ENCODE results near the gene MTHFD1L. TPM values are rescaled to one million over a fixed set of nuclear protein-coding genes. Genes with fewer than 3 reads are reported as not detected.

The MTHFD1L gene
- total RNA-seq, 1 donor from 2014 or later: 28.1 TPM

DNA sequence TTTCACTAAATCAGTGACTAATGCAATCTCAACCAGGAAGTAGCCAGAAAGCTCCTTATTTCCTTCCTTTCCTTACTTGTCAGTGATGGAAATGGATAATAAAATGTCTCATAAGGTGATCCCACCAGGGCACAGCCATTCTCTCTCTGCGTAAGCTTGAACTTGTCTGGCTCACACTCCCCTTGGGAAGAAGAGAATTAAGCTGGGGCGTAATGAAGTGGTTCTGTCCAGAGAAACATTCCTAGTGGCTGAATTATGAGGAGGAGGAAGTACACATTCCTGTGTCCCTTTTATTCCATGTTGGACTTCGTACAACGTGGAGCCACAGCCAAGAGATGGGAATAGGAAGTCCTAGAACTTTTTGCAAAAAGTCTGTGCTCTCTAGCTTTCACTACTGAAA is 93.7 kb downstream of the MTHFD1L start:
- no peak for DNase-seq (ENCODE audit: extremely low spot score, unreplicated experiment)
- Mint-ChIP-seq H3K4me3 (no peak overlapping the region), H3K27ac (no peak overlapping the region), H3K36me3 (peaks cover 12% of the 10 kb centered on the region), H3K9me3 (no peaks in the 10 kb centered on the region), H3K27me3 (no peaks in the 10 kb centered on the region), H3K4me1 (ENCODE audit: unreplicated experiment) (peaks cover 5% of the 10 kb centered on the region)
- TF ChIP-seq, protein P1, sequence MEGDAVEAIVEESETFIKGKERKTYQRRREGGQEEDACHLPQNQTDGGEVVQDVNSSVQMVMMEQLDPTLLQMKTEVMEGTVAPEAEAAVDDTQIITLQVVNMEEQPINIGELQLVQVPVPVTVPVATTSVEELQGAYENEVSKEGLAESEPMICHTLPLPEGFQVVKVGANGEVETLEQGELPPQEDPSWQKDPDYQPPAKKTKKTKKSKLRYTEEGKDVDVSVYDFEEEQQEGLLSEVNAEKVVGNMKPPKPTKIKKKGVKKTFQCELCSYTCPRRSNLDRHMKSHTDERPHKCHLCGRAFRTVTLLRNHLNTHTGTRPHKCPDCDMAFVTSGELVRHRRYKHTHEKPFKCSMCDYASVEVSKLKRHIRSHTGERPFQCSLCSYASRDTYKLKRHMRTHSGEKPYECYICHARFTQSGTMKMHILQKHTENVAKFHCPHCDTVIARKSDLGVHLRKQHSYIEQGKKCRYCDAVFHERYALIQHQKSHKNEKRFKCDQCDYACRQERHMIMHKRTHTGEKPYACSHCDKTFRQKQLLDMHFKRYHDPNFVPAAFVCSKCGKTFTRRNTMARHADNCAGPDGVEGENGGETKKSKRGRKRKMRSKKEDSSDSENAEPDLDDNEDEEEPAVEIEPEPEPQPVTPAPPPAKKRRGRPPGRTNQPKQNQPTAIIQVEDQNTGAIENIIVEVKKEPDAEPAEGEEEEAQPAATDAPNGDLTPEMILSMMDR (conservative IDR thresholded peaks at IDR 0.05): no peak

DNA sequence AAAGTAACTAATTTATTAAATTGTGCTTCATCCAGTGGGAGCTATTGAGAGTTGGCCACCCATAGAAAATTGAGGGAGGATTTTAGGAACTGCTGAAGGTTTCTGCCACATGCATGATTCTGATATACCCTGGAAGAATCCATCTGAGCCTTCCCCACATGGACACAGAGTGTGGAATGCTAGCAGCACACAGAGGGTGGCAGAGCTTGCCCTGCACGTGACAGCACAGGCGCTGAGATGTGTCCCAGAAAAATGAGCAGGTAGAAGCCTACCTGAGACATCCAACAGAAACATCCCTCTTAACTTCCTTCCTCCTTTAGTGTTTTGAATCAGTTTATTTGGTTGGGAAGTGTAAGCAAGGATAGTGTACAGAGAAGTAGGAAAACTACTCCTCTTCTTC is 96.9 kb downstream of the MTHFD1L start:
- Mint-ChIP-seq H3K36me3 (peaks cover 17% of the 10 kb centered on the region), H3K4me1 (ENCODE audit: unreplicated experiment) (peaks cover 10% of the 10 kb centered on the region), H3K9me3 (no peaks in the 10 kb centered on the region), H3K27ac (no peak overlapping the region), H3K27me3 (no peaks in the 10 kb centered on the region), H3K4me3 (no peak overlapping the region)
- DNase-seq (ENCODE audit: extremely low spot score, unreplicated experiment): no peak
- TF ChIP-seq, protein P1 (conservative IDR thresholded peaks at IDR 0.05): no peak

DNA sequence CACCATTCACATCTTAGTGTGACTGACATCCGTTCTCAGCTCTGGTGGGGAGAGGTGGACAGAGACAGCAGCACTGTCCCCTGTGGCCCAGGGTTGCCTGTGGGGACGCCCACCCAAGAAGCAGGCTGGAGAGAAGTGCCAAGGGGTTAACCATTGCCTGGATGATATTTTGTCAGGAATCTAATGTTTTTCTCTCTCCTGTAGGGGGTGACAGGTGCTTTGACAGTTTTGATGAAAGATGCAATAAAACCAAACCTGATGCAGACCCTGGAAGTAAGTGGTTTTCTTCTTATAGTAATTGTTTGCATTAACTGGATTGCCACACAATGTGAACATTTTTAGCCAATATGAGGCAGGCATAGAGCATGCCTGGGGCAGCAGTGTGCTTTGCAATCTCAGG is 99.3 kb downstream of the MTHFD1L start:
- H3K27ac Mint-ChIP-seq: no peak overlapping the region
- TF ChIP-seq, protein P1 (conservative IDR thresholded peaks at IDR 0.05): no peak
- no peaks in the 10 kb centered on the region for H3K9me3 Mint-ChIP-seq
- H3K27me3 Mint-ChIP-seq: no peaks in the 10 kb centered on the region
- no peak overlapping the region for H3K4me3 Mint-ChIP-seq
- DNase-seq (ENCODE audit: extremely low spot score, unreplicated experiment): no peak
- peaks cover 23% of the 10 kb centered on the region for H3K36me3 Mint-ChIP-seq
- H3K4me1 Mint-ChIP-seq (ENCODE audit: unreplicated experiment): peaks cover 12% of the 10 kb centered on the region

DNA sequence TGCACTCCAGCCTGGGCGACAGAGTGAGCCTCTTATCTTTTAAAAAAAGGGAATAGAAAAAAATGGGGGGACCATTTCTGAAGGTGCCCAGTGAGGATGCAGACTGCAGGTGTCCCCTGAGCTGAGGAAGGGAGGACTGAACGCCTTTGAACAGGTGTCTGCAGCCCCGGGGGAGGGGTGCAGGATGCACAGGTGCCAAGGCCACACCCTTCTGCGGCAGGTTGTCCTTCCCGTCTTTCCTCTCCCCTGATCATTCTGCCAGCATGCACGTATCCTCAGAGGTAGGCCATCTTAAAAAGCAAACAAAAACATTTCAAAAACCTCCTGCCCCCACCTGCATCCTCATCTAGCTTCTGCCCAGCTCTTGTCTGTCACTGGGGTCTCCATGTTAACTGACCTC is 101.3 kb downstream of the MTHFD1L start:
- no peaks in the 10 kb centered on the region for H3K9me3 Mint-ChIP-seq
- H3K4me1 Mint-ChIP-seq (ENCODE audit: unreplicated experiment): peaks cover 12% of the 10 kb centered on the region
- no peak overlapping the region for H3K4me3 Mint-ChIP-seq
- DNase-seq (ENCODE audit: extremely low spot score, unreplicated experiment): no peak
- H3K36me3 Mint-ChIP-seq: peaks cover 25% of the 10 kb centered on the region
- no peak overlapping the region for H3K27ac Mint-ChIP-seq
- TF ChIP-seq, protein P1 (conservative IDR thresholded peaks at IDR 0.05): no peak
- no peaks in the 10 kb centered on the region for H3K27me3 Mint-ChIP-seq

DNA sequence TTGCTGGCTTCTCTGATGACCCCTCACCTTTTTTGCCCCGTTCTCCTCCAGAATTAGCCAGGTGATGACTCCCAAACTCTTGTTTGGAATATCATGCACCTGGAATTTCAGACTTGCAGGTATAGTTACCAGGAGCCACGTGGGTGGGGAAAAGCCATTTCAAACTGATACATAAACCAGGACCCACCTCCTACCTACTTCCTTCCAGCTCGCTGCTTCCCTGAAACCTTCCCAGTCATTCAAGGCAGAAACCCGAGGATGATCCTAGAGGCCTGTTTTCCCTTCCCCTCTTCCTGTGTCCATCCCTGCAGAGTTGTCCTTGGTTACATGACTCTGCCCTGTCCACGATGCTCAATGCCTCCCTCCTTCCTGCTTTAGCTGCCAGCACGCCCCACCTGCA is 101.9 kb downstream of the MTHFD1L start:
- no peak for DNase-seq (ENCODE audit: extremely low spot score, unreplicated experiment)
- TF ChIP-seq, protein P1 (conservative IDR thresholded peaks at IDR 0.05): no peak
- H3K4me1 Mint-ChIP-seq (ENCODE audit: unreplicated experiment): peaks cover 12% of the 10 kb centered on the region
- H3K27me3 Mint-ChIP-seq: no peaks in the 10 kb centered on the region
- peaks cover 26% of the 10 kb centered on the region for H3K36me3 Mint-ChIP-seq
- no peak overlapping the region for H3K4me3 Mint-ChIP-seq
- no peaks in the 10 kb centered on the region for H3K9me3 Mint-ChIP-seq
- H3K27ac Mint-ChIP-seq: peak overlapping the region; percentile 61

DNA sequence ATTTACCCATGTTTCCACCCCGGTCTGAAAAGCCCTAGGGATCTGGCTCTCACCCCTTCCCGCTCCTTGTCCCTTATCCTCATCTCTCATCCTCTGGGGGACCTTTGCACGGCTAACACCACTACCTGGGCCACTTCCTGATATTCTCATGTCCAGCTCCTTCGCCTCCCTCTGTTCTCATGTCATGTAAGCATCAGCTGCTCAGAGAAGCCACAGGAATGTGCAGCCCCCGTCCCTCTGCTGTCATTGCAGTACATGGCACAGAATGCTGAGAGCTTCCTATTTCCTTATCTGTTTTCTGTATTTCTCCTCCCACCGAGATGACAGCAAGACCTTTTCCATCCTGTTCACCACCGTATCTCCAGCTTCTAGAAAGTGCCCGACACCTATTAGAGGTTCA is 102.4 kb downstream of the MTHFD1L start:
- H3K27ac Mint-ChIP-seq: peak overlapping the region; percentile 61
- no peaks in the 10 kb centered on the region for H3K27me3 Mint-ChIP-seq
- H3K36me3 Mint-ChIP-seq: peaks cover 30% of the 10 kb centered on the region
- H3K4me1 Mint-ChIP-seq (ENCODE audit: unreplicated experiment): peaks cover 12% of the 10 kb centered on the region
- TF ChIP-seq, protein P1 (conservative IDR thresholded peaks at IDR 0.05): no peak
- H3K4me3 Mint-ChIP-seq: no peak overlapping the region
- no peaks in the 10 kb centered on the region for H3K9me3 Mint-ChIP-seq
- DNase-seq (ENCODE audit: extremely low spot score, unreplicated experiment): no peak

Measured in type B pancreatic cell (in vitro differentiated cells).